Measurements from ENCODE around the gene OTUD6A. TPM values are rescaled to one million over a fixed set of nuclear protein-coding genes. Genes with fewer than 3 reads are reported as not detected.

Gene OTUD6A, protein sequence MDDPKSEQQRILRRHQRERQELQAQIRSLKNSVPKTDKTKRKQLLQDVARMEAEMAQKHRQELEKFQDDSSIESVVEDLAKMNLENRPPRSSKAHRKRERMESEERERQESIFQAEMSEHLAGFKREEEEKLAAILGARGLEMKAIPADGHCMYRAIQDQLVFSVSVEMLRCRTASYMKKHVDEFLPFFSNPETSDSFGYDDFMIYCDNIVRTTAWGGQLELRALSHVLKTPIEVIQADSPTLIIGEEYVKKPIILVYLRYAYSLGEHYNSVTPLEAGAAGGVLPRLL
- not detected in 5 replicates for total RNA-seq (2022; extraction: Qiagen RNA extraction)

DNA sequence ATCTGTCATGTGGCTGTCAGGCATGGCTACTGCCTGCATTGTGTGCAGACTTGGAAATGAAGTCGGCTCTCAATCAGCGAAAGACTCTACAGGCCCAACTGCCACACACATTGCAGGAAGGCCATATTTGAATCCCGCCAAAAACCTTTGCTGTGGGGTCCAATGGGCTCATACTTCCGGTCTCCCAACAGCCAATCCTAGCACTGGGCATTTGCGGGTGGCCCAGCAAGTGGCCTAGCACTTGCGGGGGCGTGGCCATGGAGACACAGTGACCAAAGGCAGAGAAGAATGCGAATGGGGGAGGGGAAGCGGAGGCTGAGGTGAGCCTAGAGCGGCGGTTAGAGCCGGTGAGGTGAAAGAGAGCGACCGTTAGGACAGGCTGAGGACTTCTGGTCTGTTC, at the start of gene OTUD6A:
Gene OTUD6A, plus strand, starts transcription at position 382 of the 400 bp plus-strand sequence. CDS start 68 bp downstream, outside the sequence.

DNA sequence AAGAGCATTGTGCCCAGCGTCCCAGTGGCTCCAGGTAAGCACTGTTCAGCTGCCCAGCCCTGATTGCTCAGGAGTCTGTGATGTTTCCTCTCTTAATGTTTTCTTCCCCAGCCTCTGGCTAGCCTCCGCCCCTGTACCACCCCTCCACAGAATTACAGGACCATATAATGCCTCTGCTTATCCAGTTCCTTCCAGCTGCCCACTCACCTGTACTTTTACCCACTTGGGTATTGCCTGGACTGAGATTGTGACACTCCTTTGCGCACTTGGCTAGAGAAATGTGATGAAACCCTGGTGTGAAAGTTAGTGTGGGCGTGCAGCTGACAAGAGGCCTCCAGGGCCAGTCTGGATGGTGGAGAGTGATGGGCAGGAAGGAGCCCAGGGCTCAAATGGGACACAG, 12.3 kb upstream of the OTUD6A start, which contains the start of gene AWAT2:
Gene AWAT2, minus strand, starts transcription at position 14 of the 400 bp plus-strand sequence. Its CDS starts 6 bp downstream, at position 8.

Other genes with a start within 250 kb of the OTUD6A start
- gene AWAT2, start 12.5 kb upstream of the OTUD6A start, total RNA-seq (2022; extraction: Qiagen RNA extraction): not detected in 5 replicates
- gene IGBP1, start 71.0 kb downstream of the OTUD6A start, total RNA-seq (2022; extraction: Qiagen RNA extraction): 58.6 to 71.2 TPM (median 66.0 TPM) in 5 replicates
- not detected in 5 replicates for gene DGAT2L6, start 115.0 kb downstream of the OTUD6A start, total RNA-seq (2022; extraction: Qiagen RNA extraction)
- gene AWAT1, start 172.2 kb downstream of the OTUD6A start, total RNA-seq (2022; extraction: Qiagen RNA extraction): not detected in 5 replicates
- 0.05 TPM in 1 of 5 replicates, not detected in the others for gene P2RY4, start 197.7 kb downstream of the OTUD6A start, total RNA-seq (2022; extraction: Qiagen RNA extraction)
- not detected in 5 replicates for gene ARR3, start 205.9 kb downstream of the OTUD6A start, total RNA-seq (2022; extraction: Qiagen RNA extraction)
- gene RAB41, start 219.7 kb downstream of the OTUD6A start, total RNA-seq (2022; extraction: Qiagen RNA extraction): not detected in 5 replicates
- 88.9 to 109 TPM (median 91.0 TPM) in 5 replicates for gene PDZD11, start 227.5 kb downstream of the OTUD6A start, total RNA-seq (2022; extraction: Qiagen RNA extraction)
- gene KIF4A, start 227.6 kb downstream of the OTUD6A start, total RNA-seq (2022; extraction: Qiagen RNA extraction): 24.0 to 28.4 TPM (median 26.4 TPM) in 5 replicates